GM13977 (cell line): ENCODE data around the gene HNRNPUL2.
A peak's percentile ranks its signal among the peaks of the same experiment; 100 is the strongest.
"Not testable (repeated sequence)": the region's sequence is repeated elsewhere in the genome, so short reads cannot be mapped to it uniquely, and the experiment has no call there.

ENCODE experiments used
- DNase-seq: peaks from one replicate; pipeline ENCODE4 v3.0.0; 2012; ENCODE audit warnings: low spot score
- in situ Hi-C: fragments of 300-500 bp; cut with MboI; formaldehyde crosslinking; loops from one replicate; pipeline ENCODE4 v1.12.0; 2022; ENCODE audit warnings: low sequenced_read_pairs, low pct_unique_long_range_greater_than_20kb, mixed read lengths, inconsistent platforms; ENCODE audit not compliant: unreplicated experiment
- TF ChIP-seq, protein P1 (sequence below): IDR thresholded peaks from 2 replicates; pipeline ENCODE4 v1.5.1; 2012; ENCODE audit warnings: mild to moderate bottlenecking, control low read depth; ENCODE audit not compliant: insufficient read depth; ENCODE audit errors: extremely low read depth, missing control alignments

HNRNPUL2 gene

GRCh38 chr11:62705880-62706849, 21.1 kb downstream of the HNRNPUL2 start:
- peak; percentile 95 for DNase-seq
- in situ Hi-C loops: no loop called here

GRCh38 chr11:62705413-62705812, 21.8 kb downstream of the HNRNPUL2 start:
- TF ChIP-seq, protein P1, sequence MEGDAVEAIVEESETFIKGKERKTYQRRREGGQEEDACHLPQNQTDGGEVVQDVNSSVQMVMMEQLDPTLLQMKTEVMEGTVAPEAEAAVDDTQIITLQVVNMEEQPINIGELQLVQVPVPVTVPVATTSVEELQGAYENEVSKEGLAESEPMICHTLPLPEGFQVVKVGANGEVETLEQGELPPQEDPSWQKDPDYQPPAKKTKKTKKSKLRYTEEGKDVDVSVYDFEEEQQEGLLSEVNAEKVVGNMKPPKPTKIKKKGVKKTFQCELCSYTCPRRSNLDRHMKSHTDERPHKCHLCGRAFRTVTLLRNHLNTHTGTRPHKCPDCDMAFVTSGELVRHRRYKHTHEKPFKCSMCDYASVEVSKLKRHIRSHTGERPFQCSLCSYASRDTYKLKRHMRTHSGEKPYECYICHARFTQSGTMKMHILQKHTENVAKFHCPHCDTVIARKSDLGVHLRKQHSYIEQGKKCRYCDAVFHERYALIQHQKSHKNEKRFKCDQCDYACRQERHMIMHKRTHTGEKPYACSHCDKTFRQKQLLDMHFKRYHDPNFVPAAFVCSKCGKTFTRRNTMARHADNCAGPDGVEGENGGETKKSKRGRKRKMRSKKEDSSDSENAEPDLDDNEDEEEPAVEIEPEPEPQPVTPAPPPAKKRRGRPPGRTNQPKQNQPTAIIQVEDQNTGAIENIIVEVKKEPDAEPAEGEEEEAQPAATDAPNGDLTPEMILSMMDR: no peak
- in situ Hi-C loops: no loop called here
- no peak for DNase-seq

More at GRCh38 chr11:62705880-62706849, 21.1 kb downstream of the HNRNPUL2 start:
- TF ChIP-seq, protein P1: no peak

GRCh38 chr11:62703921-62704320, 23.3 kb downstream of the HNRNPUL2 start:
- in situ Hi-C loops, DNase-seq: not testable (repeated sequence)

DNA sequence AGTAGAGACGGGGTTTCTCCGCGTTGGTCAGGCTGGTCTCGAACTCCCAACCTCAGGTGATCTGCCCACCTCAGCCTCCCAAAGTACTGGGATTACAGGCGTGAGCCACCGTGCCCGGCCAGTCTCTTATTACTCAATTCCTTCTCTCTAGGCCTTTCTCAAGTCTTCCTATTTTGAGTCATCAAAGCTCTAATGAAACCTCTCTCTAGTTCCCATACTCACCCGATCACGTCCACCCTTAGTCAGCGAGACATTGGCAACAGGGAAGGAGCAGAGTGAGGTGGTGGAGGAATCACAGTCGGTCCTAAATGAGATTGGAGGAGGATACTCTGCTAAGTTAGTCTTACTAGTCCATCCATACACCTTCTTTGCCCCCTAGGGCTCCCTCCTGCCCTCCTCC, 25.0 kb downstream of the HNRNPUL2 start:
- in situ Hi-C loops: no loop called here
- TF ChIP-seq, protein P1: no peak
- DNase-seq: no peak

GRCh38 chr11:62694455-62695167, 32.6 kb downstream of the HNRNPUL2 start:
- in situ Hi-C loops: no loop called here
- DNase-seq: peak; percentile 83
- TF ChIP-seq, protein P1: peak; percentile 91

DNA sequence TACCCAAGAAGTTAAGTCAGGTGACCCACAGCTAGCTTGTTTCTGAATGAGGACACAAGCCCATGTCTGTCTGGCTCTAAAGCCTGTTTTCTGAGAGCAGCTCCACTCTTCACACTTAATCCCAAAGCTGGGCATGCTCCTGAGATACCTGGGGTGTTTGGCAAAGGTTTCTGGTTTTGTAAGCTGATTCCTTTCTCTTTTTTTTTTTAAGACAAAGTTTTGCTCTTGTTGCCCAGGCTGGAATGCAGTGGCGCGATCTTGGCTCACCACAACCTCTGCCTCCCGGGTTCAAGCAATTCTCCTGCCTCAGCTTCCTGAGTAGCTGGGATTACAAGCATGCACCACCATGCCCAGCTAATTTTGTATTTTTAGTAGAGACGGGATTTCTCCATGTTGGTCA, 33.6 kb downstream of the HNRNPUL2 start:
- in situ Hi-C loops, DNase-seq: not testable (repeated sequence)

DNA sequence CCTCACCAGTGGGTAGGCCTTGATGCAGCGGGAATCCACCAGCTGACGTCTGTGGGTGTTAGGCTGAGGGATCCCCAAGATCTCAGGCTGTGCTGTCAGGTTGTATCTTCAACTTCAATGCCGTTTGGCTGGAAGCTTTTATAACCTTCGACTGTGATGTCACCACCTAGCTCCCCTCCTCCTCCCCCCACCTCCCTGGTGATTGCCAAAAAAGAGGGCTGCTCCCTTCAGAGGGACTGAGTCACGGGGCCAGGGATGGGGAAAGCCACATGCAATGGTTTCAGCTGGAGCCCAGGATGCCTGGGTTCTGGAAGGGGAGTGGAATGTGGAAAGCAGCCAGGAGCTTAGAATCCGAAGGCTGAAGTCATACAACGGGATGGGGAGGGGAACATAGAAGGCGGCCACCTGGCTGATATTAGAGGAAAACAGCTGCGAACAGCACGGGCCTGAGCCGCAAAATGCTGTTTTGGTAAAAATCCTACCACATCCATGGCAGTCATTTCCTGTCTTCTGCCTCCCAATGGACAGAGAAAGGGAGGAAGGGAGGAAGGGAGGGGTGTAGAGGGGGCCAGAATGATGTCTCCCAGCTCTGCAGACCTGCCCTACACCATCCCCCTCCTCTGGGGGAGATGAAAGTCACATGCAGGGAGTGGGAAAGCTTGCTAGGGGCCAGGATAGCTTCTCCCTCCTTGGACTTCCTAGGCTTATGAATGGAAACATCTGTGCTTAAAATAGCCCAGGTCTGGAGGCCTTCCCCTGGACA, 37.7 kb downstream of the HNRNPUL2 start, which contains the start of gene LRRN4CL:
Gene LRRN4CL (minus strand): TSS at position 110 of the 763 bp plus-strand sequence. CDS start 1,022 bp downstream, outside the sequence.
- in situ Hi-C loops: no loop called here

More for the DNA sequence above, 37.7 kb downstream of the HNRNPUL2 start, which contains the start of gene LRRN4CL:
- TF ChIP-seq, protein P1: no peak
- no peak for DNase-seq
